ENCODE results near the gene CAMSAP1. TPM values are rescaled to one million over a fixed set of nuclear protein-coding genes. Genes with fewer than 3 reads are reported as not detected.
"Not testable (repeated sequence)": the region's sequence is repeated elsewhere in the genome, so short reads cannot be mapped to it uniquely, and the experiment has no call there.

The CAMSAP1 gene
- polyA plus RNA-seq, 12 donors, result 18.1 to 32.5 (median 25.4) TPM; not detected in 1

DNA sequence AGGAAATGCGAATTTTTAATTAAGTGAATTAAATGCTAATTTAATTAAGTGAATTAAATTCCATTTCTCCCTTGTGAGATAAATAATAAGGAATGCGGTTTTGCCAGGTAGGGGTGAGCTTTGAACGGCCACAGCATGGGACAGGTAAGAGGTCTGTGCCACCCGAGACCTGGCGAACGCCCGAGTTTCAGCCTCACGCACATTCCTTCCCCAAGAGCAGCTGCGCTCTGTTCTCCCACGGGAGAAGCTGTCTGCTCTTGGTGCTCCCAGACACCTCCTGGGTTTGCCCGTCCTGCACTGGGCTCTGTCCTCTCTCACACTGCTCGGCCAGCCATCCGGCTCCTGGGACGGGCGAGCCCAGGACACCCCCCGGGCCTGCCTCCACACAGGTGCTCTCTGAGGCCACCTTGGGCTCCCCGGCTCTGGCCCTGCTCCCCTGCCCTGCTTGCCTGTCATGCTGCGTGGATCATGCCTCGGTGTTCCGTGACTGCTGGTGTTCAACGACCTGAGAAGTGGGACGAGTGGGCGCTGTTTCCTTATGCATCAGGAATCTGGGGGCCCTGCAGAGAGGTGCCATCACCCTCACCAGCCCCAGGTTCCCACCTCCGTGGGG, 13.7 kb upstream of the CAMSAP1 start:
- DNase-seq, result no peak

- no peak for DNase-seq
Measured at GRCh38 chr9:135920256-135920930, 13.0 kb upstream of the CAMSAP1 start.

- DNase-seq, result no peak
Measured at GRCh38 chr9:135919318-135919890, 12.1 kb upstream of the CAMSAP1 start.

DNA sequence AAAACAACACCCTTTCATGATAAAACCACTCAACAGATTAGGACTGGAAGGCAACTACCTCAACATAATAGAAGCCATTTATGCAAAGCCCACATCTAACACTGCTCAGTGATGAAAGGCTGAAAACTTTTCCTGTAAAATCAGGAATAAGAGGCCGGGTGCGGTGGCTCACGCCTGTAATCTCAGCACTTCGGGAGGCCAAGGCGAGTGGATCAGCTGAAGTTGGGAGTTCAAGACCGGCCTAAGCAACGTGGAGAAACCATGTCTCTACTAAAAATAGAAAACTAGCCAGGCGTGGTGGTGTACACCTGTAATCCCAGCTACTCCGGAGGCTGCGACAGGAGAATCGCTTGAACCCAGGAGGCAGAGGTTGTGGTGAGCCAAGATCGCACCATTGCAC, 8.9 kb upstream of the CAMSAP1 start:
- not testable (repeated sequence) for DNase-seq

- DNase-seq, result no peak
Measured at GRCh38 chr9:135914921-135915320, 7.6 kb upstream of the CAMSAP1 start.

- DNase-seq, result not testable (repeated sequence)
Measured at GRCh38 chr9:135911233-135911632, 3.9 kb upstream of the CAMSAP1 start.

GRCh38 chr9:135910757-135911156, 3.4 kb upstream of the CAMSAP1 start:
- DNase-seq, result no peak

GRCh38 chr9:135910216-135910615, 2.9 kb upstream of the CAMSAP1 start:
- no peak for DNase-seq

- DNase-seq, result no peak
Measured at GRCh38 chr9:135909371-135909770, 2.0 kb upstream of the CAMSAP1 start.

GRCh38 chr9:135908754-135909204, 1.4 kb upstream of the CAMSAP1 start:
- no peak for DNase-seq

DNA sequence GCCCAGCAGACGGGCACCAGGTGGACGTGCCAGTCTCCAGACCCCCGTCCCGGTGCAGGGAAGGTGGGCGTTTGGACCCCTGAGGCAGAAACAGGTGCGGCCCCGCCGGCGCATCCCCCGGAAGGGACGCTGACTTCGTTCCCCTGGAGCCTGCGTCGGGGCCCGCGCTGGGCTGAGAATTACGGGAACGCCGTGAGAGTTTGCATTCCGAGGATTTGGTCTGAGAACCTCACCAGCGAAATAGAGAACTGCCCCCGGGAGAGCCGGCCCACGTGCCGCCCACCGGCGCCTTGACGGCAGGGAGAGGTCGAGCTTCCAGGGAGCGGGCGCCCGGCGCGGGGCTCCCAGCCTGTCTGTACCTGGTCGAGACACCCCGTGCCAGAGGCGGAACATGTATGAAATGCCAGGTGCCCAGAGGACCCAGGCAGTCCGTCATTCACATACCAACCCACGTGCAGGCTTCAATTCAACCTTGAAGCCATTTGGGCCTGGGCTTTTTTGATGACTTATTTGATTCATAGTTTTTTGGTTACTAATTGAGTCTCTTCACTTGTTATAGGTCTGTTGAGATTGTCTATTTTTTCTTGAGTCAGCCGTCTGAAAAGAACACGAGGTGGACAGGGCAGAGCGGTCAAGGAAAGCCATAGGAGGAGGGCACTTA, 877 bp upstream of the CAMSAP1 start:
- DNase-seq, result no peak

- DNase-seq, result no peak
Measured at GRCh38 chr9:135907006-135907430, 328 bp downstream of the CAMSAP1 start.

DNA sequence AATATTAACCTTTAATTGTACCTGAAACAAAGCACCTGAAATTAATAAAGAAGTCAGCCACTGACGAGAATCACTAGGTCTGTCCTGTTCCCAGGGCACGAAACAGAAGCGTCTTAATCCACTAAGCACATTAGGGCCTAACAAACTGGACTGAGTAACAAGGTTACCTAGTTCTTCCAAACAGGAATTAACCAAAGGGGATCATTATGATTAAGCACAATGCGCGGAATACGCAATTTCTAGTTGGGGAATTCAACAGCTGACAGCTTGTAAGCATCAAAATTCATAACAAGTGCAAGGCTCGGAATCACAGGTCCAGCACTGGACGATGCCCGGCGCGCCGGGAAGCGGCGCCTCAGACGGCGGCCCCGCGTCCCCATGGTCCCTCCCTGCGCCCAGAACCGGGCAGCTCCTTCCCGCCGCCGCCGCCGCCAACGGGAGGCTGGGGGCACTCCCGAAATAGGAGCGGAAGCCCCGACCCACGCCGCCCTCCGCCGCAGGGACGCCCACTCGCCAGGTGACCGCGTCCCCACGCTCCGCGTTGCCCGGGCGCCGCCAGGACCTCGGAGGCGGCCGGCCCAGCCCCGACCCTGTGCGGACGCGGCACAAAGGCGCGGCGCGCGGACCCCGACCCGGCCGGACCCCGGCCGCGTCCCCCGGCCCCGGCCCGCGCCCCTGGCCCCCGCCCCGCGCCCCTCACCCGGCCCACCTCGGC, 898 bp downstream of the CAMSAP1 start:
- DNase-seq, result no peak

DNA sequence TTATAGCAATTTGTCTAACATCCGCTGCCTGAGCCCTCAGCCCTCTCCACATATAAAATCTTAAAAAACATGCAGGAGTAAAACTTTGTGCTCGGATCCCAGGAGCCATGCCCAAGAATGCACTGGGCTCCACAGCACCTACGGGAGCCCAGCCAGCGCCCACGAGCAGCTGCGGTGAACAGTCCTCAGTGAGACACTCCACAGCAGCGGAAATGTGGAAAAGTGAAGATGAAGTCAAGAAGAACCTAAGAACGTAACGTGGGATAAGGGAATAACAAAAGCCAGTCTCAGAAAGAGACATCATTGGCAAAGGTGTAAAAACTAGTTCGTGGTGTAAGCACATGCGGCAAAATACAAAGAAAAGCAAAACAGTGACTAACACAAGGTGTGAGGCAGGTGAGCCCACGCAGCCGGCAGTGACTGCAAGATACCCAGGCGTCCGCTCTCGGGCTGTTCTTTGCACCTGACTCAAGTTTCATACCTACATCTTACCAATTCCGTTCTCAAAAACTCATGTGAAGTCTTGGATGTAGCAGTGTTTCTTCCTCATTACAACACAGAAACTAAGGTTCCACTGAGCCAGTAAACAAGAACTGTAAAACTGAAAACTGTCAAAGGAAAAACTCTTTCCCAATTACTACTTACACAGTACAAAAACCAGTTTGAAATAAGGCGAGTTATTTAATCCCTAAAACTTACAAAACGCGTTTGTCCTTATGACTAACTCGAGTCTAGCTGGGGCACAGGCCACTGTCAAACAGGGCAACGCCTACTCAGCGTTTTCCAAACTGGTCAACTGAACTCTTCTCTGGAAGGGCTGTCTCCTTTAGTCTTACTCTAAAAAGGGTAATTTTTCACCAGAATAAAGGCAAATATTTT, 1.7 kb downstream of the CAMSAP1 start:
- DNase-seq, result no peak

- no peak for DNase-seq
Measured at GRCh38 chr9:135903786-135904520, 3.4 kb downstream of the CAMSAP1 start.

DNA sequence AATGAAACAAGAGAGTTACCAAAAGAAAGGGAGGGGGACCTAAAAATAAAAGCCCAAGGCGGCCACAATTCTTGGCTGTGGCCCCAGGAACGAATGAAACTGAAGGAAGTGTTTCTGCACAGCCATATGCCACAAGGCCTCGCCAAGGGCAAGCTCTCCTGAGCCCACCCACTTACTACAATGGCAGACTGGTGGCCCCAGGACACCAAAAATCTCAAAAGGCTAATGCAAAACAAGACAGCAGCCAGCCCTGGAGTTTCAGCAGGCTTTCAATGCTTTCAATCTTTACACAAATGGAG, 4.0 kb downstream of the CAMSAP1 start:
- no peak for DNase-seq

- no peak for DNase-seq
Measured at GRCh38 chr9:135902655-135903357, 4.5 kb downstream of the CAMSAP1 start.

DNA sequence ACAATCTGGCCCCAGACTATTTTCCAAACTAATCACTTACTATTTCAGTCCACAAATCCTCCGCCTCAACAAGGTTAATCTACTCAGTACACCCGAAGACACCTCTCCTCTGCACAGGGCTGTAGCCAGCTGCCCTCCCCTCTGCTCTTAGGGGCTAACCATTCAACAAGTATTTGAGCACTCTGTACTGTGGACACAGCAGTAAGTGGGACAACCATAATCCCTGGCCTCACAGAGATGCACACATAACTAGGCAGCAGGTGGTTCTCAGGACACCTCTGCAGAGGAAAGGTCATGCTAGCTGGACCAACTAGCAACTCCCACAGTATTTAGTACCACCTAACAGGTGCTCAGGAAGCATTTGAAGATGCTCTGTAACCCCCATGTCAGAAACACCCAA, 5.5 kb downstream of the CAMSAP1 start:
- DNase-seq, result no peak

DNA sequence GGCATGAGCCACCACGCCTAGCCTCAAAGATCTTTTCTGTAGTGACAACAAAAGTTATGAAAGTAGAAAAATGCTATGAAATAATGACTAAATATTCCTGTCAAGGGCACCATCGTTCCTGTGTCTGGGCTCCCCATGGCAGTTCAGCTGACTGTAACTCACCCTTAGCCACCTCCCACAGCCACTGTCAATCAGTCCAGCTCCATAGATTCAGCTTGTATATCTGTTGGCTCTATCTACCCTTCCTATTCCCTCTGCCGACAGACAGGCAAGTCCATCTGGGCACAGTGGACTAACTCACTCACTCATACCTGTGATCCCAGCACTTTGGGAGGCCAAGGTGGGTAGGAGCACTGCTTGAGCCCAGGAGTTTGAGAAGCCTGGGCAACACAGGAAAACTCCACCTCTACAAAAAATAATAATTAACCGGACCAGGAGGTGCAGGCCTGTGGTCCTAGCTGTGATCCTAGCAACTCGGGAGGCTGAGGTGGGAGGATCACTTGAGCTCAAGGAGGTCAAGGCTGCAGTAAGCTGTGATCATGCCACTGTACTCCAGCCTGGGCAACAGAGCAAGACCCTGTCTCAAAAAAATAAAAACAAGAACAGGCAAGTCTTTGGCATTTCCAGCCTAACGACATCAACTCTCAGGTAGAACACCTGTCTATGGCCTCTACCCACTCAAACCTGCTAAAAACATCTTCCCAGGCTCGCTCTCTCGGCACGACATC, 6.2 kb downstream of the CAMSAP1 start:
- no peak for DNase-seq

All from muscle of arm (tissue), 12 donors.